ENCODE data around the gene DUSP28.

Gene DUSP28

DNA sequence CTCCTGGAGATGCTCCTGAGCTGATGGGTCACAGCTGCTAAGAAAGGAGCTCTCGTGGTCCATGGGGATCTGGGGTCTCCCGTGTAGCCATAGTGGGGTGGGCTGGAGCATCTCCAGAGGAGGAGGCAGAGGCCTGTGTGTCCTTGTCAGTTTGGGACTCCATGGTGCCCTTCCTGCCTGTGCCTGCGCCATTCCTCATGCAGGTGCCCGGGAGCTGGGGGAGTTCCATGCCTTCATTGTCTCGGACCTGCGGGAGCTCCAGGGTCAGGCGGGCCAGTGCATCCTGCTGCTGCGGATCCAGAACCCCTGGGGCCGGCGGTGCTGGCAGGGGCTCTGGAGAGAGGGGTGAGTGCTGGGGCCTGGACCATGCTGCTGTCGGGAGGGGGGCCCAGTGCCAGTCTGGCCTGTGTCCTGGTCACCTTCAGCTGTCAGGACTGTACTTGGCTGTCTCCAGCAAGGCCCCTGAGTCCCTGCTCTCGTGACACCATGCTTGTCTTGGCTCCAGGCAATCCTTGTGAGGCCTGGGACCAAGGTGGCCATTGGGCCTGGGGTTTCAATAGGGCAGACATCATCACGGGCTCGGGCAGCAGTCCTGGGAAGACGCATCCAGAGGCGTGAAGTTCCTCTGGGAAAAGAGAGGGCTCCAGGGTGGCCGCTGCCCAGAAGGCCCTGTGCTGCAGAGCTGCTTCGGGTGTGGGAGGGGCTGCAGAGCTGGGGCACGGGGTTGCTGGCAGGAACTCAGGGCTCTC is 33.7 kb downstream of the DUSP28 start:
- no peak for ATAC-seq
- TF ChIP-seq BACH2 (CRISPR knock-in tag; IDR thresholded peaks at IDR 0.05; ENCODE audit: borderline replicate concordance) (no peak), CSDC2 (CRISPR knock-in tag; IDR thresholded peaks at IDR 0.05) (no peak), TOX (CRISPR knock-in tag; IDR thresholded peaks at IDR 0.05; ENCODE audit: borderline replicate concordance) (no peak), OSR1 (CRISPR knock-in tag; IDR thresholded peaks at IDR 0.05) (no peak), ZC3H10 (CRISPR knock-in tag; IDR thresholded peaks at IDR 0.05) (no peak)

DNA sequence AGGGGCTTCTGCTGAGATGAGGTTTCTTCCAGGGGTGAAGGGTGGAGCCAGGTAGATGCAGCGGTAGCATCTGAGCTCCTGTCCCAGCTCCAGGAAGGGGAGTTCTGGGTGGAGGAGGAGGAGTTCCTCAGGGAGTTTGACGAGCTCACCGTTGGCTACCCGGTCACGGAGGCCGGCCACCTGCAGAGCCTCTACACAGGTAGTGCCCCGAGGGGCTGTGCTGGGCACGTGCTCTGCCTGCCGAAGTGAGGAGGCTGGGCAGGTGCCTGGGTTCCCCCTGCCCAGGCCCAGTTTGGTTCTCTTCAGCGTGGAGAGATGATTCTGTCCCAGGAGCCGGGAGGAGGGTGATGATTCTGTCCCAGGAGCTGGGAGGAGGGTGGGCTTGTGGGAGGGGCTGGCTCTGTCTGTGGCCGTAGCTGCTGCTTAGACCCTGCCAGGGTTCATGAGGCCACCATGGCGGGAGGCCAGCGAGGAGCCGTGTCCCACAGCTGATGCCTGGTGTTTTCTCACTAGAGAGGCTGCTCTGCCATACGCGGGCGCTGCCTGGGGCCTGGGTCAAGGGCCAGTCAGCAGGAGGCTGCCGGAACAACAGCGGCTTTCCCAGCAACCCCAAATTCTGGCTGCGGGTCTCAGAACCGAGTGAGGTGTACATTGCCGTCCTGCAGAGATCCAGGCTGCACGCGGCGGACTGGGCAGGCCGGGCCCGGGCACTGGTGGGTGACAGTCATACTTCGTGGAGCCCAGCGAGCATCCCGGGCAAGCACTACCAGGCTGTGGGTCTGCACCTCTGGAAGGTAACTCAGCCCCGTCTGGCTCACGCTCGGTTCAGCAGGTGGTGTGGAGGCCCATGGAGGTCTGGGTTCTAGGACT is 34.6 kb downstream of the DUSP28 start:
- no peak for TF ChIP-seq ARNTL (CRISPR knock-in tag; IDR thresholded peaks at IDR 0.05; ENCODE audit: borderline replicate concordance, low read depth)
- no peak for TF ChIP-seq RARB (CRISPR knock-in tag; IDR thresholded peaks at IDR 0.05)
- TF ChIP-seq, protein P1, sequence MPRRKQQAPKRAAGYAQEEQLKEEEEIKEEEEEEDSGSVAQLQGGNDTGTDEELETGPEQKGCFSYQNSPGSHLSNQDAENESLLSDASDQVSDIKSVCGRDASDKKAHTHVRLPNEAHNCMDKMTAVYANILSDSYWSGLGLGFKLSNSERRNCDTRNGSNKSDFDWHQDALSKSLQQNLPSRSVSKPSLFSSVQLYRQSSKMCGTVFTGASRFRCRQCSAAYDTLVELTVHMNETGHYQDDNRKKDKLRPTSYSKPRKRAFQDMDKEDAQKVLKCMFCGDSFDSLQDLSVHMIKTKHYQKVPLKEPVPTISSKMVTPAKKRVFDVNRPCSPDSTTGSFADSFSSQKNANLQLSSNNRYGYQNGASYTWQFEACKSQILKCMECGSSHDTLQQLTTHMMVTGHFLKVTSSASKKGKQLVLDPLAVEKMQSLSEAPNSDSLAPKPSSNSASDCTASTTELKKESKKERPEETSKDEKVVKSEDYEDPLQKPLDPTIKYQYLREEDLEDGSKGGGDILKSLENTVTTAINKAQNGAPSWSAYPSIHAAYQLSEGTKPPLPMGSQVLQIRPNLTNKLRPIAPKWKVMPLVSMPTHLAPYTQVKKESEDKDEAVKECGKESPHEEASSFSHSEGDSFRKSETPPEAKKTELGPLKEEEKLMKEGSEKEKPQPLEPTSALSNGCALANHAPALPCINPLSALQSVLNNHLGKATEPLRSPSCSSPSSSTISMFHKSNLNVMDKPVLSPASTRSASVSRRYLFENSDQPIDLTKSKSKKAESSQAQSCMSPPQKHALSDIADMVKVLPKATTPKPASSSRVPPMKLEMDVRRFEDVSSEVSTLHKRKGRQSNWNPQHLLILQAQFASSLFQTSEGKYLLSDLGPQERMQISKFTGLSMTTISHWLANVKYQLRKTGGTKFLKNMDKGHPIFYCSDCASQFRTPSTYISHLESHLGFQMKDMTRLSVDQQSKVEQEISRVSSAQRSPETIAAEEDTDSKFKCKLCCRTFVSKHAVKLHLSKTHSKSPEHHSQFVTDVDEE (CRISPR knock-in tag; IDR thresholded peaks at IDR 0.05), result no peak
- TF ChIP-seq SNAI2 (CRISPR knock-in tag; IDR thresholded peaks at IDR 0.05), result no peak
- no peak for TF ChIP-seq TOX (CRISPR knock-in tag; IDR thresholded peaks at IDR 0.05; ENCODE audit: borderline replicate concordance)
- TF ChIP-seq, protein P2, sequence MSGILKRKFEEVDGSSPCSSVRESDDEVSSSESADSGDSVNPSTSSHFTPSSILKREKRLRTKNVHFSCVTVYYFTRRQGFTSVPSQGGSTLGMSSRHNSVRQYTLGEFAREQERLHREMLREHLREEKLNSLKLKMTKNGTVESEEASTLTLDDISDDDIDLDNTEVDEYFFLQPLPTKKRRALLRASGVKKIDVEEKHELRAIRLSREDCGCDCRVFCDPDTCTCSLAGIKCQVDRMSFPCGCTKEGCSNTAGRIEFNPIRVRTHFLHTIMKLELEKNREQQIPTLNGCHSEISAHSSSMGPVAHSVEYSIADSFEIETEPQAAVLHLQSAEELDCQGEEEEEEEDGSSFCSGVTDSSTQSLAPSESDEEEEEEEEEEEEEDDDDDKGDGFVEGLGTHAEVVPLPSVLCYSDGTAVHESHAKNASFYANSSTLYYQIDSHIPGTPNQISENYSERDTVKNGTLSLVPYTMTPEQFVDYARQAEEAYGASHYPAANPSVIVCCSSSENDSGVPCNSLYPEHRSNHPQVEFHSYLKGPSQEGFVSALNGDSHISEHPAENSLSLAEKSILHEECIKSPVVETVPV (CRISPR knock-in tag; IDR thresholded peaks at IDR 0.05), result no peak
- no peak for TF ChIP-seq CSDC2 (CRISPR knock-in tag; IDR thresholded peaks at IDR 0.05)
- TF ChIP-seq ESRRG (CRISPR knock-in tag; IDR thresholded peaks at IDR 0.05), result no peak
- TF ChIP-seq ZFP3 (CRISPR knock-in tag; IDR thresholded peaks at IDR 0.05), result no peak
- no peak for TF ChIP-seq PPARA (CRISPR knock-in tag; IDR thresholded peaks at IDR 0.05; ENCODE audit: borderline replicate concordance)
- TF ChIP-seq ZNF8 (CRISPR knock-in tag; IDR thresholded peaks at IDR 0.05), result no peak
- TF ChIP-seq BACH2 (CRISPR knock-in tag; IDR thresholded peaks at IDR 0.05; ENCODE audit: borderline replicate concordance), result no peak
- no peak for ATAC-seq

DNA sequence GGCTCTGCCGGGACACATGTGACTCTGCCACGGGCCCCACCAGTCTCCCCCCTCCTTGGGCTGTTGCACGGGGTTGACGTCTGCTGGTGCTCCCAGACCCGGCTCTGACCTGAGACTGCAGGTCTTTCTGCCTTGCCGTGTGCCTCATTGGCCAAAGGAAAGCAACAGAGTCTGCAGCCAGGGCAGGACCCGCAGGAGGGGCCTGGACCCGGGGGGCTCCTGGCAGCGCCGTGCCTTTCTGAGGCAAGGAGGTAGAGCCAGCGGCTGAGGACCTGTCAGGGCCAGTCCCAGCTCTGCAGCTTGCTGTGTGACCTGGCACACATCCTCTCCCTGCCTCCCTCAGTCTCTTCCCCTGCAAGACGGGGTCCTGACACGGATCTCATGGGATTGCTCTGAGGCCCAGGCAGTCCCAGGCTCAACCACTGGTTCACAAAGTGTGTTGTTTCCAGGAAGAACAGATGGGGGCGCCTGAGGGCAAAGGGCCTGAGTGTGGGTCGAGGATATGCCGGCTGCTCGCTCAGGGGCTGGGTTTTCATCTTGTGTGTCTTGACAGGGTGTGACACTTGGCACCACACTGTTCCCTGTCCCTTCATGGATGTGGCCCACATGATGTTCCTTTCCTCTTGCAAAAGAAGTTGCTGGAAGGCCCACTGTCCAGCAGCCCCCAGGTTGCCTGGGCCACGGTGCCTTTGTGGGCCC is 35.4 kb downstream of the DUSP28 start:
- TF ChIP-seq, protein P3, sequence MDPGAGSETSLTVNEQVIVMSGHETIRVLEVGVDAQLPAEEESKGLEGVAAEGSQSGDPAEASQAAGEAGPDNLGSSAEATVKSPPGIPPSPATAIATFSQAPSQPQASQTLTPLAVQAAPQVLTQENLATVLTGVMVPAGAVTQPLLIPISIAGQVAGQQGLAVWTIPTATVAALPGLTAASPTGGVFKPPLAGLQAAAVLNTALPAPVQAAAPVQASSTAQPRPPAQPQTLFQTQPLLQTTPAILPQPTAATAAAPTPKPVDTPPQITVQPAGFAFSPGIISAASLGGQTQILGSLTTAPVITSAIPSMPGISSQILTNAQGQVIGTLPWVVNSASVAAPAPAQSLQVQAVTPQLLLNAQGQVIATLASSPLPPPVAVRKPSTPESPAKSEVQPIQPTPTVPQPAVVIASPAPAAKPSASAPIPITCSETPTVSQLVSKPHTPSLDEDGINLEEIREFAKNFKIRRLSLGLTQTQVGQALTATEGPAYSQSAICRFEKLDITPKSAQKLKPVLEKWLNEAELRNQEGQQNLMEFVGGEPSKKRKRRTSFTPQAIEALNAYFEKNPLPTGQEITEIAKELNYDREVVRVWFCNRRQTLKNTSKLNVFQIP (CRISPR knock-in tag; IDR thresholded peaks at IDR 0.05; ENCODE audit: borderline replicate concordance, low read depth), result no peak
- TF ChIP-seq ZNF565 (CRISPR knock-in tag; conservative IDR thresholded peaks at IDR 0.05; ENCODE audit: low read depth) (no peak), ZFP3 (CRISPR knock-in tag; IDR thresholded peaks at IDR 0.05) (no peak)
- peak; percentile 67 for ATAC-seq

DNA sequence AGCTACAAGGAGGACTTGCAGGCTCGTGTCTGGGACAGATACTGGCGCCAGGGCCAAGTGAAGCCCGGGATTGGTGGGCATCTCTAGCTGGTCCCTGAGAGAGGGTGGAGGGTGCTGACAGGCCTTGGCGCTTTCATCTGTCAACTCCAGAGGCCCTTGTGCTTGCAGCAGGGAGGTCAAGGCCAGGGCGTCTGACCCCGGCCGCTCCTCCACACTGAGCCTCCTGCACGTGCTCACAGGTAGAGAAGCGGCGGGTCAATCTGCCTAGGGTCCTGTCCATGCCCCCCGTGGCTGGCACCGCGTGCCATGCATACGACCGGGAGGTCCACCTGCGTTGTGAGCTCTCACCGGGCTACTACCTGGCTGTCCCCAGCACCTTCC is 35.9 kb downstream of the DUSP28 start:
- TF ChIP-seq, protein P1 (CRISPR knock-in tag; IDR thresholded peaks at IDR 0.05), result no peak
- no peak for TF ChIP-seq ZNF565 (CRISPR knock-in tag; conservative IDR thresholded peaks at IDR 0.05; ENCODE audit: low read depth)
- no peak for TF ChIP-seq CSDC2 (CRISPR knock-in tag; IDR thresholded peaks at IDR 0.05)
- TF ChIP-seq SNAI2 (CRISPR knock-in tag; IDR thresholded peaks at IDR 0.05), result no peak
- no peak for TF ChIP-seq ESRRG (CRISPR knock-in tag; IDR thresholded peaks at IDR 0.05)
- no peak for TF ChIP-seq ZNF8 (CRISPR knock-in tag; IDR thresholded peaks at IDR 0.05)
- TF ChIP-seq ZFP30 (CRISPR knock-in tag; IDR thresholded peaks at IDR 0.05), result no peak
- TF ChIP-seq TOX (CRISPR knock-in tag; IDR thresholded peaks at IDR 0.05; ENCODE audit: borderline replicate concordance), result no peak
- TF ChIP-seq, protein P3 (CRISPR knock-in tag; IDR thresholded peaks at IDR 0.05; ENCODE audit: borderline replicate concordance, low read depth), result no peak
- TF ChIP-seq ZNF70 (CRISPR knock-in tag; IDR thresholded peaks at IDR 0.05), result no peak
- no peak for TF ChIP-seq ARNTL (CRISPR knock-in tag; IDR thresholded peaks at IDR 0.05; ENCODE audit: borderline replicate concordance, low read depth)
- no peak for ATAC-seq
